ENCODE measurements around the gene MITD1. TPM values are rescaled to one million over a fixed set of nuclear protein-coding genes. Genes with fewer than 3 reads are reported as not detected.

Gene MITD1
- polyA plus RNA-seq, 3 donors = 24.9 to 33.8 (median 25.4) TPM

DNA sequence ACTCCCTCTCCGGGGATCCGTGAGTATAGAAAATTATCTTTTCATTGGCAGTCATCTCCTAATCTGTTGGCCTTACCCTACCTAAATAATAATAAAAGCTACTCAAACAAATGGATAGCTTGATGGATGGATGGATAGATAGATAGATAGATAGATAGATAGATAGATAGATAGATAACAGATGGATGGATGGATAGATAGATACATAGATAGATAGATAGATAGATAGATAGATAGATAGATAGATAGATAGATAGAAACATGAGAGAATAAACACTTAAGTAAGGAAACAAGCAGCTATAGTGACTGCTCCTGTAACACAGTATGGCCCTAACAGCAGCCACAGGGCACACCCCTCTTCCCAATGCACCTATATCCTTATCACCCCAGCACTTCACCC lies 35.2 kb upstream of the MITD1 start:
- Histone ChIP-seq H3K4me1 (ENCODE audit: control insufficient read depth in 1 of 2, insufficient read depth in 2 of 2, low read length in 2 of 2) (no peaks in the 10 kb centered on the region), H3K9ac (ENCODE audit: insufficient read depth, low read length, poor library complexity, severe bottlenecking) (no peak overlapping the region), H3K36me3 (replicated peaks in 1 of 2; ENCODE audit: control insufficient read depth in 1 of 2, insufficient read depth in 2 of 2, low read length in 2 of 2) (no peaks in the 10 kb centered on the region), H3K27ac (ENCODE audit: low read depth in 1 of 2, low read length in 2 of 2) (no peak overlapping the region), H3K4me2 (replicated peaks; ENCODE audit: extremely low read depth, low read length, poor library complexity, severe bottlenecking) (no peak overlapping the region), H3K79me2 (ENCODE audit: insufficient read depth, low read length) (no peaks in the 10 kb centered on the region), H3K4me3 (replicated peaks in 1 of 3; ENCODE audit: low read depth in 2 of 3, low read length in 3 of 3) (no peak overlapping the region), H4K20me1 (ENCODE audit: insufficient read depth, low read length) (no peaks in the 10 kb centered on the region), H3K9me3 (replicated peaks in 1 of 2; ENCODE audit: control insufficient read depth in 1 of 2, insufficient read depth in 1 of 2, low read length in 2 of 2) (no peaks in the 10 kb centered on the region), H3K27me3 (ENCODE audit: control insufficient read depth in 2 of 2, insufficient read depth in 2 of 2, low read length in 2 of 2) (no peaks in the 10 kb centered on the region), H2AFZ (ENCODE audit: insufficient read depth, low read depth, low read length, poor library complexity, severe bottlenecking) (no peak overlapping the region)
- Mint-ChIP-seq H3K4me1 (no peaks in the 10 kb centered on the region), H3K4me3 (no peak overlapping the region), H3K27me3 (ENCODE audit: low read depth in 3 of 3) (no peaks in the 10 kb centered on the region), H3K36me3 (peaks cover 3 to 4% of the 10 kb centered on the region in 2 donors), H3K9me3 (peaks cover 0 to 9% (median 4%) of the 10 kb centered on the region in 7 donors), H3K27ac (no peak overlapping the region)
- no CpG with 5 or more reads among the region's 2 CpGs for WGBS (ENCODE audit: insufficient coverage)
- intact Hi-C loops (cut with micrococcal nuclease) = no loop called here
- DNase-seq = no peak
- TF ChIP-seq, protein P1, sequence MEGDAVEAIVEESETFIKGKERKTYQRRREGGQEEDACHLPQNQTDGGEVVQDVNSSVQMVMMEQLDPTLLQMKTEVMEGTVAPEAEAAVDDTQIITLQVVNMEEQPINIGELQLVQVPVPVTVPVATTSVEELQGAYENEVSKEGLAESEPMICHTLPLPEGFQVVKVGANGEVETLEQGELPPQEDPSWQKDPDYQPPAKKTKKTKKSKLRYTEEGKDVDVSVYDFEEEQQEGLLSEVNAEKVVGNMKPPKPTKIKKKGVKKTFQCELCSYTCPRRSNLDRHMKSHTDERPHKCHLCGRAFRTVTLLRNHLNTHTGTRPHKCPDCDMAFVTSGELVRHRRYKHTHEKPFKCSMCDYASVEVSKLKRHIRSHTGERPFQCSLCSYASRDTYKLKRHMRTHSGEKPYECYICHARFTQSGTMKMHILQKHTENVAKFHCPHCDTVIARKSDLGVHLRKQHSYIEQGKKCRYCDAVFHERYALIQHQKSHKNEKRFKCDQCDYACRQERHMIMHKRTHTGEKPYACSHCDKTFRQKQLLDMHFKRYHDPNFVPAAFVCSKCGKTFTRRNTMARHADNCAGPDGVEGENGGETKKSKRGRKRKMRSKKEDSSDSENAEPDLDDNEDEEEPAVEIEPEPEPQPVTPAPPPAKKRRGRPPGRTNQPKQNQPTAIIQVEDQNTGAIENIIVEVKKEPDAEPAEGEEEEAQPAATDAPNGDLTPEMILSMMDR (IDR thresholded peaks at IDR 0.05) = no peak

DNA sequence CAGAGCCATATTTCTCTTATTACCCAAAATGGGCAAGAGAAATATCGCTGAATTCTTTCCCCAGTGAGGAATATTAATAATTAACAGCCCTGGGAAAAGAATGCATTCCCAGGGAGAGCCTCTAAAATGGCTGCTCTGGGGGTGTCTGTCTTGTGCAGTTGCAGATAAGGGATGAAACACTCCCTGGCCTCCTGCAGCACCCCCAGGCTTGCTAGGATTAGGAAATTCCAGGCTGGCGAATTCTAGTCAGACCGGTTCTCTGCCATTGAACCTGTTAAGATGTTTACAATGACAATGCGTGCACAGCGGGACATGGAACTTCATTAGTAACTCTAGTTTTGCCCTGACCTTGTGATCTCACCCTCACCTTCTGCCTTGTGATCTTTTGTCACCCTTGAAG lies 24.6 kb upstream of the MITD1 start:
- TF ChIP-seq, protein P1 (IDR thresholded peaks at IDR 0.05) = no peak
- H4K20me1 ChIP-seq (ENCODE audit: insufficient read depth, low read length) = no peaks in the 10 kb centered on the region
- no peak overlapping the region for H2AFZ ChIP-seq (ENCODE audit: insufficient read depth, low read depth, low read length, poor library complexity, severe bottlenecking)
- Mint-ChIP-seq H3K4me1 (no peaks in the 10 kb centered on the region), H3K36me3 (peaks cover 4 to 20% of the 10 kb centered on the region in 2 donors), H3K9me3 (peaks cover 7 to 29% (median 22%) of the 10 kb centered on the region in 7 donors), H3K27ac (no peak overlapping the region), H3K4me3 (no peak overlapping the region), H3K27me3 (ENCODE audit: low read depth in 3 of 3) (peaks cover 0 to 2% (median 1%) of the 10 kb centered on the region in 3 donors)
- peaks cover 9 to 14% of the 10 kb centered on the region in 2 donors for H3K9me3 ChIP-seq (replicated peaks in 1 of 2; ENCODE audit: control insufficient read depth in 1 of 2, insufficient read depth in 1 of 2, low read length in 2 of 2)
- H3K4me3 ChIP-seq (replicated peaks in 1 of 3; ENCODE audit: low read depth in 2 of 3, low read length in 3 of 3) = no peak overlapping the region
- H3K36me3 ChIP-seq (replicated peaks in 1 of 2; ENCODE audit: control insufficient read depth in 1 of 2, insufficient read depth in 2 of 2, low read length in 2 of 2) = no peaks in the 10 kb centered on the region
- DNase-seq = no peak
- no peaks in the 10 kb centered on the region for H3K27me3 ChIP-seq (ENCODE audit: control insufficient read depth in 2 of 2, insufficient read depth in 2 of 2, low read length in 2 of 2)
- no peak overlapping the region for H3K4me2 ChIP-seq (replicated peaks; ENCODE audit: extremely low read depth, low read length, poor library complexity, severe bottlenecking)
- intact Hi-C loops (cut with micrococcal nuclease) = no loop called here
- no peaks in the 10 kb centered on the region for H3K4me1 ChIP-seq (ENCODE audit: control insufficient read depth in 1 of 2, insufficient read depth in 2 of 2, low read length in 2 of 2)
- 95% methylated on average over 4 of the region's 5 CpGs for WGBS (ENCODE audit: insufficient coverage)
- no peaks in the 10 kb centered on the region for H3K79me2 ChIP-seq (ENCODE audit: insufficient read depth, low read length)
- H3K27ac ChIP-seq (ENCODE audit: low read depth in 1 of 2, low read length in 2 of 2) = no peak overlapping the region
- no peak overlapping the region for H3K9ac ChIP-seq (ENCODE audit: insufficient read depth, low read length, poor library complexity, severe bottlenecking)
